BE2C (cell line): ENCODE data around the gene LTBP3.
A peak's percentile ranks its signal among the peaks of the same experiment; 100 is the strongest.

Source experiments
- DNase-seq: peaks from one replicate; pipeline ENCODE4 v3.0.0-alpha.2; 2020
- H3K27me3 ChIP-seq: fragments of 250-450 bp; sonication (Bioruptor Pico); 2 replicates; pipeline ENCODE4 v1.5.1; 2020; ENCODE audit warnings: mild to moderate bottlenecking
- H3K36me3 ChIP-seq: fragments of 250-450 bp; sonication (Bioruptor Pico); 2 replicates; pipeline ENCODE4 v1.5.1; 2020; ENCODE audit warnings: mild to moderate bottlenecking
- H3K4me1 ChIP-seq: fragments of 250-450 bp; sonication (Bioruptor Pico); 2 replicates; pipeline ENCODE4 v1.5.1; 2020
- H3K4me3 ChIP-seq: 2 replicates; pipeline ENCODE4 v1.5.1; 2011; ENCODE audit warnings: low read depth, low read length
- H3K9me3 ChIP-seq: fragments of 250-450 bp; sonication (Bioruptor Pico); 2 replicates; pipeline ENCODE4 v1.5.1; 2020
- CTCF ChIP-seq: IDR thresholded peaks from 2 replicates; pipeline ENCODE4 v1.5.1; 2012; ENCODE audit warnings: mild to moderate bottlenecking, low read depth, low read length

LTBP3 gene

DNA sequence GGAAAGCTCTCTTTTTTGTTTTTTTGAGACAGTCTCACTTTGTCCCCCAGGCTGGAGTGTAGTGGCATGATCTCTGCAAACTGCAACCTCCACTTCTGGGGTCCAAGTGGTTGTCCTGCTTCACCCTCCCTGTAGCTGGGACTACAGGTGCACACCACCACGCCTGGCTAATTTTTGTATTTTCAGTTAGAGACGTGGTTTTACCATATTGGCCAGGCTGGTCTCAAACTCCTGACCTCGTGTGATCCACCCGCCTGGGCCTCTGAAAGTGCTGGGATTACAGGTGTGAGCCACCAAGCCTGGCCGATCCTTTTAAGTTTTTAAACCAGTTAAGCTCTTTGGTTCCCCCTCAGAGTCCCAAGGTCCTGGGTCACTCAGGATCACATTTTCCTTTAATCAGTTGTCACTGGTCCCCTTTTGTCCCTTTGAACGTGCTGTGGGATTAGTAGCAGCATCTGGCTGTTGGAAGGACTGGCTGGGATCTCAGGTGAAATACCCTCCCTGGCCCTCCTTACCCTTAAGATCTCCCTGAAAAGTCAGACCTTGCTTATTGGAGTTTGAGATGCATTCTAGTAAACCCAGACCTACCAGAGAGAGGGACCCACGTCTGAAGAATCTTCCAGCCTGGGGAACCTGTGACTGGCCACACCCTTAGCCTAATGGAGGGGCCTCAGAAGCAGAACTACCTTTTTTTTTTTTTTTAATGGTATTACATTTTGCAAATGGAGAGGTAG lies 51.2 kb downstream of the LTBP3 start:
- no peak for DNase-seq
- H3K9me3 ChIP-seq = no peaks in the 10 kb centered on the region
- H3K27me3 ChIP-seq = 0 out of 2 replicates have a peak, but pooled peaks cover 9% of the 10 kb centered on the region
- TF ChIP-seq CTCF = no peak
- 0 out of 2 replicates have a peak, but pooled peaks cover 4% of the 10 kb centered on the region for H3K4me1 ChIP-seq
- H3K4me3 ChIP-seq = peak overlapping the region; percentile 96
- peaks cover 51% of the 10 kb centered on the region for H3K36me3 ChIP-seq

- H3K4me1 ChIP-seq = 0 out of 2 replicates have a peak, but pooled peaks cover 4% of the 10 kb centered on the region
- H3K4me3 ChIP-seq = peak overlapping the region; percentile 96
- DNase-seq = no peak
- peaks cover 57% of the 10 kb centered on the region for H3K36me3 ChIP-seq
- TF ChIP-seq CTCF = no peak
- 0 out of 2 replicates have a peak, but pooled peaks cover 9% of the 10 kb centered on the region for H3K27me3 ChIP-seq
- no peaks in the 10 kb centered on the region for H3K9me3 ChIP-seq
These were observed 51.8 kb downstream of the LTBP3 start for GRCh38 chr11:65506290-65506771.

DNA sequence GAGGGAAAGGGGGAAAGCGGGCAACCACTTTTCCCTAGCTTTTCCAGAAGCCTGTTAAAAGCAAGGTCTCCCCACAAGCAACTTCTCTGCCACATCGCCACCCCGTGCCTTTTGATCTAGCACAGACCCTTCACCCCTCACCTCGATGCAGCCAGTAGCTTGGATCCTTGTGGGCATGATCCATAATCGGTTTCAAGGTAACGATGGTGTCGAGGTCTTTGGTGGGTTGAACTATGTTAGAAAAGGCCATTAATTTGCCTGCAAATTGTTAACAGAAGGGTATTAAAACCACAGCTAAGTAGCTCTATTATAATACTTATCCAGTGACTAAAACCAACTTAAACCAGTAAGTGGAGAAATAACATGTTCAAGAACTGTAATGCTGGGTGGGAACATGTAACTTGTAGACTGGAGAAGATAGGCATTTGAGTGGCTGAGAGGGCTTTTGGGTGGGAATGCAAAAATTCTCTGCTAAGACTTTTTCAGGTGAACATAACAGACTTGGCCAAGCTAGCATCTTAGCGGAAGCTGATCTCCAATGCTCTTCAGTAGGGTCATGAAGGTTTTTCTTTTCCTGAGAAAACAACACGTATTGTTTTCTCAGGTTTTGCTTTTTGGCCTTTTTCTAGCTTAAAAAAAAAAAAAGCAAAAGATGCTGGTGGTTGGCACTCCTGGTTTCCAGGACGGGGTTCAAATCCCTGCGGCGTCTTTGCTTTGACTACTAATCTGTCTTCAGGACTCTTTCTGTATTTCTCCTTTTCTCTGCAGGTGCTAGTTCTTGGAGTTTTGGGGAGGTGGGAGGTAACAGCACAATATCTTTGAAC lies 52.5 kb downstream of the LTBP3 start:
- DNase-seq = no peak
- H3K36me3 ChIP-seq = peaks cover 63% of the 10 kb centered on the region
- H3K4me1 ChIP-seq = 0 out of 2 replicates have a peak, but pooled peaks cover 4% of the 10 kb centered on the region
- 0 out of 2 replicates have a peak, but pooled peaks cover 9% of the 10 kb centered on the region for H3K27me3 ChIP-seq
- no peak for TF ChIP-seq CTCF
- no peaks in the 10 kb centered on the region for H3K9me3 ChIP-seq
- peak overlapping the region; percentile 96 for H3K4me3 ChIP-seq

- no peak for TF ChIP-seq CTCF
- Histone ChIP-seq H3K36me3 (peaks cover 71% of the 10 kb centered on the region), H3K9me3 (no peaks in the 10 kb centered on the region), H3K4me3 (peak overlapping the region; percentile 96), H3K4me1 (0 out of 2 replicates have a peak, but pooled peaks cover 4% of the 10 kb centered on the region), H3K27me3 (0 out of 2 replicates have a peak, but pooled peaks cover 9% of the 10 kb centered on the region)
- no peak for DNase-seq
These were observed 53.3 kb downstream of the LTBP3 start for GRCh38 chr11:65504674-65505465.

DNA sequence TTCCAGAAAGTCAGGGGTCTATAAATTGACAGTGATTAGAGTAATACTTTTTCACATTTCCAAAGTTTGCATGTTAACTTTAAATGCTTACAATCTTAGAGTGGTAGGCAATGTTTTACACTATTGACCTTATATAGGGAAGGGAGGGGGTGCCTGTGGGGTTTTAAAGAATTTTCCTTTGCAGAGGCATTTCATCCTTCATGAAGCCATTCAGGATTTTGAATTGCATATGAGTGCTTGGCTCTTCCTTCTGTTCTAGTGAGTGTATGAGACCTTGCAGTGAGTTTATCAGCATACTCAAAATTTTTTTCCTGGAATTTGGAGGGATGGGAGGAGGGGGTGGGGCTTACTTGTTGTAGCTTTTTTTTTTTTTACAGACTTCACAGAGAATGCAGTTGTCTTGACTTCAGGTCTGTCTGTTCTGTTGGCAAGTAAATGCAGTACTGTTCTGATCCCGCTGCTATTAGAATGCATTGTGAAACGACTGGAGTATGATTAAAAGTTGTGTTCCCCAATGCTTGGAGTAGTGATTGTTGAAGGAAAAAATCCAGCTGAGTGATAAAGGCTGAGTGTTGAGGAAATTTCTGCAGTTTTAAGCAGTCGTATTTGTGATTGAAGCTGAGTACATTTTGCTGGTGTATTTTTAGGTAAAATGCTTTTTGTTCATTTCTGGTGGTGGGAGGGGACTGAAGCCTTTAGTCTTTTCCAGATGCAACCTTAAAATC lies 54.0 kb downstream of the LTBP3 start:
- peaks cover 77% of the 10 kb centered on the region for H3K36me3 ChIP-seq

More for the DNA sequence above, 54.0 kb downstream of the LTBP3 start:
- H3K4me1 ChIP-seq = 0 out of 2 replicates have a peak, but pooled peaks cover 4% of the 10 kb centered on the region
- H3K4me3 ChIP-seq = peak overlapping the region; percentile 96
- no peak for TF ChIP-seq CTCF
- no peak for DNase-seq
- 0 out of 2 replicates have a peak, but pooled peaks cover 9% of the 10 kb centered on the region for H3K27me3 ChIP-seq
- H3K9me3 ChIP-seq = no peaks in the 10 kb centered on the region
